ENCODE measurements around the gene MTF1.
"Not testable (repeated sequence)": the region's sequence is repeated elsewhere in the genome, so short reads cannot be mapped to it uniquely, and the experiment has no call there.

The MTF1 gene

DNA sequence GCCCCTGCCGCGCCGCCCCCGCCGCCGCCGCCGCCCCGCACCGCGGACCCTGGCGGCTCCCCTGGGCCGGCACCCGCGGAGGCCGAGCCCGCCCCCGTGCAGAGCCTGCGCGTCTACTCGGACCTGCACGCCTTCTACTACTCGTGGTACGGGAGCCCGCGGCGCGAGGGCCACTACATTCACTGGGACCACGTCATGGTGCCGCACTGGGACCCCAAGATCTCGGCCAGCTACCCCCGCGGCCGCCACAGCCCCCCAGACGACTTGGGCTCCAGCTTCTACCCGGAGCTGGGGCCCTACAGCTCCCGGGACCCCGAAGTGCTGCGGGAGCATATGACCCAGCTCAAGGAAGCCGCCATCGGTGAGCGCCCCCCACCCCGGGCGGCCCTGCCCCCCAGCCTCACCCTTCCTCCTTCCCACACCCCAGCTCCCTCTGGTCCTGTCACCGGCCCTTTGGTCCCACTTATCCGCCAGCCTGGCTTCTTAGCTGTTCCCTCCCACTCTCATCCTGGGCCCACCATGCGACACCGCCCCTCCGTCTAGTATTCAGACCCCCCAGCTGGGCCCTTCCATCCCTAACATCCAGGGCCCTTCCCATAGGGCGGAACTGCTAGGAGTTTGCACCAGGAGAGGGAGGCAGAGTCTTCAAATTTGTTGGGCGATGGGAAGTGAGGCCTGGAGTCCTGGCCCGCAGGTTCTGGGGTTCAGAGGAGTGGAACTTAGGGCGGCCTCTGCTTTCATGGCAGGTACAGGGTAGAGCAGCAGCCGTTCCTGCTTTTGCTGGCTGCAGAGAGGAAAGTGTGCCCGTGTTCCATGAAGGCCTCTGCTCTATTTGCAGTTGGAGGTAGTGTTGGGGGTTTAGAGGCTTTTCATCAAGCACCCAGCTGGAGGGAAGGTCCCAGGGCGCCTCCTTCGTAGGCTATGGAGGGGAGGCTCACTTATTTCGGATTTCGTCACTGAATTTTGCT, 64.7 kb downstream of the MTF1 start:
- peak in 5 of 51 donors; percentile 24 to 34 (median 28) for DNase-seq

- DNase-seq, result peak in 32 of 51 donors; percentile 9 to 64 (median 29)
Measured at GRCh38 chr1:37793773-37794371, 65.5 kb downstream of the MTF1 start, which contains the start of gene MANEAL. TSS of gene MANEAL (plus strand) at chr1:37793847. CDS start at chr1:37794183, 336 bp downstream.

GRCh38 chr1:37792943-37793686, 66.3 kb downstream of the MTF1 start:
- no peak for DNase-seq

GRCh38 chr1:37782491-37782890, 76.9 kb downstream of the MTF1 start:
- DNase-seq, result no peak

GRCh38 chr1:37778654-37779053, 80.7 kb downstream of the MTF1 start:
- no peak for DNase-seq

GRCh38 chr1:37776946-37777516, 82.4 kb downstream of the MTF1 start:
- no peak for DNase-seq

- DNase-seq, result not testable (repeated sequence)
Measured at GRCh38 chr1:37771440-37771839, 88.0 kb downstream of the MTF1 start.

DNA sequence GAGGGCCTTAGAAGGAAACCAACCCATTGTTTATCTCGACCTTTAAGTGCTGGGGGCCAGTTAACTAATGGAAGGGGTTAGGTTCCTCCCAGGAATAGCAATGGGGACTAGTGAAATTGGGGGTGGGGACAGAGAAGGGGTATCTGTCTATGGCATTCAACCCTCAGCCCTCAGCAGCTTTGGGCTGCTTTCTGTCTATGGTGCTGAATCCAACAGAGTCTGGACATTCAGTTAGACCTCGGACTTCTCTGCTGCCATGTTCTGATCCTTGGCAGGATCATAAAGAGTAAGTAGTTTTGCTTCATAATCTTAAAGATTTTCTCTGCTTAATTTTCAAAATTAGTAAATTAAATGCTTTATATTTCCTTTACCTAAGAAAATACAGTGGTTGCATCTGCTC, 91.9 kb downstream of the MTF1 start:
- DNase-seq, result no peak

GRCh38 chr1:37765916-37766664, 93.3 kb downstream of the MTF1 start:
- DNase-seq, result peak in 8 of 51 donors; percentile 3 to 50 (median 24)

GRCh38 chr1:37764888-37765441, 94.4 kb downstream of the MTF1 start, which contains the start of gene EPHA10:
TSS of gene EPHA10 (minus strand) at chr1:37765120. CDS start at chr1:37765066, 54 bp downstream.
- peak in 31 of 51 donors; percentile 7 to 73 (median 41) for DNase-seq

DNA sequence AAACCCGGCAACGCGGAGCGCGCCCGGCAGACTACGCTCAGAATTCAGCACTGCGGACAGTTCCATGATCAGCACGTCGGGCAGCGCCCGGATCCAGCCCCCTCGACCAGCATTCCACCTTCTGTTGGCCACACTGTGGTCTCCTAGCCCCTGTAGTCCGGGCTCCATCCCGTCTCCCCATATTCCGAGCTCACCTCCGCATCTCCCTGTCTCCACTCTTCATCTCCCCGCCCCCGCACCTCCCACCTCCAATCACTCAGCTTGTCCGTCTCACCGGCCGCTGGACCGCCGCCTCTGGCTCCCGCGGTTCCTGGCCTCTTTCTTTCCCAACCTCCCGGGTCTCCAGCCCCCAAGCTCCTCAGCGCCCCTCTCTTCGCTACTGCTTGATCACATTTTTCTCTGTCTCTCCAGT, 95.0 kb downstream of the MTF1 start:
- peak in 14 of 51 donors; percentile 6 to 47 (median 21) for DNase-seq

DNA sequence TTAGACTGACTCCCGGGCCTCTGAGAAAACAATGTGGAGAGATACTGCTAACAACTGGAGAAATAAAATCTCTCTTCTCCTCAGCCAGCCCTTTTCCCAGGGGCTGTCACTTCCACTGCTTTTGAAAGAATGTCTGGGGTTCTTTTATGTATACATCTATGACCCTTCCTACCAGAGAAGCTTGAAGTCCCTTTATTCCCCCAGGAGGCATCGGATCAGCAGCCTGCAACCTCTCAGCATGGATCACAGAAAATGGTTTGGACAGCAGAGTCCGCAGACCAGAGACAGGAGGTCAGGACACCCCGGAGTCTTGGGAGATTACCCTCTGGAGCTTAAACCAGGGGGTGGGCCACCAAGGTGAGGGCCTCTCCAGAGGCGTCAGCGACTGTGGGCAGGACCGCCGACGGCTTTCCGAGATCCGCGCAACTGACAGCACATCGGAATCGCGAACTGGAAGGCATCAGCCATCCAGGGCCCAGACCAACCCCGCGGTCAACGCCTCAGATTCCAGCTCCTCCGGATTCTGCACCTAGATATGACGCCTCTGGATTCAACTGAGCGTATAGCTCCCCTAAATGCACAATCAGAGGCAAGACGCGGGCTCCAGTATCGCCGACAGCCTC, 95.5 kb downstream of the MTF1 start:
- DNase-seq, result peak in 1 of 51 donors; percentile 47

DNA sequence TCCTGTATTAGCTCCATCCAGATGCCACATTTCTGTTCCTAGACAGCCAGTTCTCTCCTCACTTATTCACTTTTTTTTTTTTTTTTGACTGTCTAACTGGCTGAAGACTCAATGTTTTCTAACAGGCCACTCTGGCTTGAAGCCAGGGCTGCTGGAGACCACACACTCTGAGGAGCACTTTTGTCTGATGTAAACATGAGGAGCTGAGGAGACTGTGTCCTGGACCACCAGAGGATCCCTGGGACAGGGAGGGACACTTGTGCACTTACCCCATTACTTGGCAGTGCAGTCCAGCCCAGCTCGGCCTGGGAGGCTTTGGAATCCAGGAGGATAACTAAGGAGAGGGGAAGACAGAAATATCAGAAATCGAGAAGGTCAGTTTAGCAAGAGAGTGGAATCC, 96.9 kb downstream of the MTF1 start:
- DNase-seq, result no peak

DNA sequence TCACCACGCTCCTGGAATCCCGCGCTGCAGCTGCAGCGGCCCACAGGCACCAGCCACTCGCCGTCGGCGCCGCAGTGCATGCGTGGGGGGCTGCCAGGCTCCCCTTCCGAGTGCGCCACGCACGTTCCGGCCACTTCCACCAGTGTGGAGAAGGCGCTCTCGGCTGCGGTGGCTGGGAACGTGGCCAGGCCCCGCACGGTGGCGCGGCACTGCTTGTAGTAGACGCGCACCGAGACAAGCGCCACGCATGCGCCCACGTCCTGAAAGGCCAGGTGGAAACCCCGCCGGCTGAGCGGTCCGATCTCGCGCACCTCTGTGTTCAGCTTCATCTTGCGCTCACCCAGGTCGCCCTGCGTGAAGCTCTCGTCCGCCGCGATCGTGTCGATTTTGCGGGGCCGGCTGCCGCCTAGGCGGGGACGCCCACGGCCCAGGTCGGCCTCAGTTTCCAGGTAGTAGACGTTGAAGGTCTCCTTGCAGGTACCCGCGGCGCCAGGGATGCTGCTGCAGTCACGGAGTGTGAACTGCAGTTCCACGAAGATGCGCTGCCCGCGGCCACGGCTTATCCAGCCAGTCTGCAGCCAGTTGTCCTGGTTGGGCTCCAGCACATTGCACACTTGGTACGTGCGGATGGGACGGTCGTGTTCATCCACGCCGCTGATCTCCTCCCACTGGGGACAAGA, 97.8 kb downstream of the MTF1 start:
- DNase-seq, result no peak

Data from hypothalamus (tissue), 51 donors.